Activated T-helper 1 cell treated with anti-CD3 and anti-CD28 coated beads, Interleukin-2, amount 50 U/mL, for 16 hours (primary cell): ENCODE measurements around the gene TOMT.
"Not testable (repeated sequence)": the region's sequence is repeated elsewhere in the genome, so short reads cannot be mapped to it uniquely, and the experiment has no call there.

Source experiments
- DNase-seq, 2 donors: peaks; one replicate each; pipeline ENCODE4 v3.0.0-alpha.2; 2020; ENCODE audit warnings: low read depth in 1 of 2, low spot score in 1 of 2

TOMT gene

DNA sequence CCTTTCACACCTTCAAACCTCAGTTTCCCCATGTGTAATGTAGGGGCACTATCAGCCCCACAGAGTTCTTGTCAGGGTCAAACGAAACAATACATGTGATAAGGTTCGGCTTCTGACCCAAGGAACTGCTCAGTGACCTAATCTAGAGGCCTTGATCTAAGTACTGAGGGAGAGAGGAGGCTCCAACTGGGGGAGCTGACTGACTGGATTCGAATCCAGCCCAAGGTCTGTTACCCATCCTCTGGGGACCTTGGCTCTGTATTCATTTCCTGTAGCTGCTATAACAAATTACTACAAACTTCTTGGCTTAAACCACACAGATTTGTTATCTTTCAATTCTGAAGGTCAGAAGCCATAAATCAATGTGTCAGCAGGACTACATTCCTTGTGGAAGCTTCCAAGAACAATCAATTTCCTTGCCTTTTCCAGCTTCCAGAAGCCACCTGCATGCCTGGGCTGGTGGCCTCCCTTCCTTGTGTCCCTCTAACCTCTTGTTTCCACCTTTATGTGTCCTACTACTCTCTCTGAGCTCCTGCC lies 17.5 kb downstream of the TOMT start:
- DNase-seq: no peak

DNA sequence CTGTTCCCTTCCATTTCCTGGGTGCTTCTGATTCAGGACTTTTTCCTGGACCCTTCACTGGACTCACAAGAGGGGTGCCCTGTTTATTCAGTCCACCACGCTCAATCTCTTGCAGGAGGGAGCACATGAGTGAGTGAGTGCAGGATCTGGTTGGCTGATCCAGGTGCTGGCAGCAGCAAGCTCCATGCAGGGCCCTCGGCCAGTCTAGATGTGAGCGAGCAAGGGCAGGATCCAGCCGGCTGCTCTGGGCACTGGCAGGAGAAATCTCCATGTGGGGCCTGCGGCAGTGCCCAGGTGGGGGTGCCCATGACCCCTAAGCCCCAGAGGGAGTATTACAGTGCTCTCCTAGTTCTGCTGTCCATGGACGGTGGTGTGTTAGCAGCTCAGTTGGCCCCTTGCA lies 18.3 kb downstream of the TOMT start:
- DNase-seq: no peak

DNA sequence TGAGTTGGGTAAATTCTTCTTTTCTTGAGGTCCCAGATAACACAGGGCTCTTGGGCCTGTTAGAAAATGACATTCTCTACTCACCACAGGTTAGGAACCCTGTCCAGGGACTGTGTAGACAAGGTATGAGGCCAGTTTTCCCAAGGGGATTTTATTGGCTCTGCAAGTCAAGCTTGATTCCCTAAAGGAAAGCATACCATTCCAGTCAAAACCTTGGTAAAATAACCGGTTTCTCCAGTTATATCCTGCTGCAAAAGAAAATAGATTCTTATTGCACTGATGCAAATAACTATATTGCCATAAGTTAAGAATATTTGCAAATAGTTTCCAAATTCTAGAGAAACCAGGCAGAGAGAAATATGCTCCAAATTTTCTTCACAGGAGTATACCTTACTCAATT lies 20.2 kb downstream of the TOMT start:
- no peak for DNase-seq

DNA sequence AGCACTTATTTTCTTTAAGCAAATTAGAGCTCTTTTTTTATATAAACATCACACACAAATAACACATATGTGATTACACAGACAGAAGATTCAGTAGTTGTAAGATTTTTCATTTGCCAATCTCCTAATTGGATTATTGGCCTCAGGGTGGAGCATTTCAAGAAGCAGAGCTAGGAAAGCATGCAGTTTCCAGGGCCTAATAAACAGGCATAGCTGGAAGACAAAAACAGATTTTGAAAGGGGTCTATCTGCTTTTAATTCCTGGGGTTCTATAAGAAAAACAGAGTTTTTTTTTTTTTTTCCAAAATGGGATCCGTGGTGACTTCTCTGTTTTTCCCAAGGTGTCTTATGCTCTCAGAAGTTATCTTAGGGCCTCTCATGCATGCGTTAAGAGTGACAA lies 22.2 kb downstream of the TOMT start:
- DNase-seq: no peak

DNA sequence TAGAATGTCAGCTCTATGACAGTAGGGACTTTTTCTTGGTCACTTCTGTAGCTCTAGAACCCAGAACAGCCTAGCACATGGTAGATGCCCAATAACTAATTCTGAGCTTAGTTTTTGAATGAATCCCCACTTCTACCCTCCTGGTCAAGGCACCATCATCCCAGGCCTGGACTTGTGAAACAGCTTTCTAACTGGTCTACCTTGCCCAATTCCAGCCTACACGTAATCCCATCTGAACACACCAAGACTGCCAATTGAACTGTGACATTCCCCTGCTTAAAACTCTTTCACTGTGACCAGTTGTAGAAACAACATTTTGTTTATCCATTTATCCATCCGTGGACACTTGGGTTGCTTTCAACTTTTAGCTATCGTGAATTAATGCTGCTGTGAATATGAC lies 23.7 kb downstream of the TOMT start:
- DNase-seq: no peak

DNA sequence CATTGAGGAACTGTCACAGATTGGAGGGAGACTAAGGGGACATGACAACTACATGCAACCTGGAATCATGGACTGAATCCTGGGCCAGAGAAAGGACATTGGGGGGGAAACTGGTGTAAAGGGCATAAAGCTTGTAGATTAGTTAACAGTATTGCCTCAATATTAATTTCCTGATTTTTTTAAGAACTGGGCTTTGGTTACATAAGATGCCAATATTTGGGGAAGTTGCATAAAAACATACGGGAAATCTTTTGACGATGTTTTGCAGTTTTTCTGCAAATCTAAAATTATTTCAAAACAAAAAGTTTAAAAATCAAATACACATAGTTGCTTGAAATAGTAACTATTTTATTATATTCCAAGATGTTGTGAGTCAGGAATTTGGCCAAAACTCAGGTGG lies 26.9 kb downstream of the TOMT start:
- no peak for DNase-seq

DNA sequence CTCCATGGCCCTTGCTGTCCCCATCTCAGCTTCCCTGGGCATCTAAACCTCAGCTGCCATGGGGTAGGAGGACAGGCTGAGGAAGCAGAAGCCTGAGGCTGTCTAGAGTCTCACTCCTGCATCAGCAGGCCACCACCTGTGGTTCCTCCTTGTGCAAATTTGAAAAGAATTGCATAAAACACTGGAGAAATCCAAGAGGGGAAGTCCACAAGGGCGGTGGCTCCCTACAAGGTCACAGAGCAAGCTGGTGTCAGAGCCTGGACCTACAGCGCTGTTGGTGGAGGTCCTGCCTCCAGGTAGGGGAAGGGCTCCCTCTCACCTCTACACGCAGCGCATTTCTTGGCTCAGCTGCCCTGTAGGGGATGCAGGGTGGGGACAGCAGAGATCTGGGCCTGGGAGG lies 29.7 kb downstream of the TOMT start, which contains the start of gene FOLR3:
TSS of gene FOLR3 (plus strand) at position 253 of the 400 bp plus-strand sequence. CDS start 228 bp downstream, outside the sequence.
- not testable (repeated sequence) for DNase-seq

DNA sequence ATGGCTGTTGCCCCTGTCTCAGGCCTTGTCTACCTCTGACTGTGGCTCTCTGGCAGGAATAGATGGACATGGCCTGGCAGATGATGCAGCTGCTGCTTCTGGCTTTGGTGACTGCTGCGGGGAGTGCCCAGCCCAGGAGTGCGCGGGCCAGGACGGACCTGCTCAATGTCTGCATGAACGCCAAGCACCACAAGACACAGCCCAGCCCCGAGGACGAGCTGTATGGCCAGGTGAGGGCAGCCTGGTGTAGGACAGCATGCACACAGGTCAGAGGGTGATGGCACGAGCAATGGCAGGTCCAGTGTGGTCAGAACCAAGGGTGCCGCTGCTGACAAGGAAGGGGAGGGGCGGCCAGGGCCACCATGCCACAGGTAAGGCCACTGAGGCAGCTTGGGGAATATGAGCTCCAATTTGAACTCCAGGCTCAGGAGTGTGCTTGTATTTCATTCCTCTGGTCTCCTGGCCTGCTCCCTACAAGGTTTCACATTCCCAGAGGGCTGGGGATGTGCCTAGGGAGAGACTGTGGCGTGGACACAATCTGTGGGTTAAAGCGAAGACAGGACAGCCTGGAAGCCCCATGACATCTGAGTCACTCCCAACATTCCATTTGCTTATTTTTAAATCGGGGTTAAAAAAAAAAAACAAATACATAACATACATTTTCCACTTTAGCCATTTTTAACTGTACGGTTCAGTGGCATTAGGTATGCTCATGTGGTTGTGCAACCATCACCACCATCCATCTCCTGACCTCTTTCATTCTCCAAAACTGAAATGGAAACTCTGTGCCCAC lies 30.4 kb downstream of the TOMT start:
- DNase-seq: no peak

DNA sequence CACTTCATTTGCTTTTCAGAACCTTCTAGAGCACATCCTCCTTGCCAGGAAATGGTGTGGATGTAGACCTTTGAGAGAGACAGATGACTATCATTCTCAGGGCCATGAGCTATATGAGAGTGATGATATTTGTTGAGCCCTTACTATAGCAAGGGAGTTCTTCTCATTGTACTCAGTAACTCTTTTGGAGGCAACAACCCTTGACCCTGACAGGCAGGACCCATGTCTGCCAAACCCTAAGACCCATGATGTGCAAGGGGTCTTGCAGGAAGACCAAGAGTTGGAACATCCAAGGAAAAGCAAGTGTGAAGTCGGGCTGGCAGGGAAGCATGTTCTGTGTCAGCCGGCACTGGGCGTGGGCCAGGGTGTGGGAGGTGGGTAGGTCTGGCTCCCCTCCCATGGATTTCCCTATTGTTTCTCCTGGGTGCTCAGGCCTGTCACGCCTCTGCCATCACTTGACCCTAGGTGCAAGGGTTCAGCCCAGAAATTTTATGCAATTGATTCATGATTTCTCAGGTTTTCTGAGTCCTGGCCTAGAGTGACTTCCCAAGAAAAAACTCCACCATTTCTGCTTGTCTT lies 31.0 kb downstream of the TOMT start:
- no peak for DNase-seq

DNA sequence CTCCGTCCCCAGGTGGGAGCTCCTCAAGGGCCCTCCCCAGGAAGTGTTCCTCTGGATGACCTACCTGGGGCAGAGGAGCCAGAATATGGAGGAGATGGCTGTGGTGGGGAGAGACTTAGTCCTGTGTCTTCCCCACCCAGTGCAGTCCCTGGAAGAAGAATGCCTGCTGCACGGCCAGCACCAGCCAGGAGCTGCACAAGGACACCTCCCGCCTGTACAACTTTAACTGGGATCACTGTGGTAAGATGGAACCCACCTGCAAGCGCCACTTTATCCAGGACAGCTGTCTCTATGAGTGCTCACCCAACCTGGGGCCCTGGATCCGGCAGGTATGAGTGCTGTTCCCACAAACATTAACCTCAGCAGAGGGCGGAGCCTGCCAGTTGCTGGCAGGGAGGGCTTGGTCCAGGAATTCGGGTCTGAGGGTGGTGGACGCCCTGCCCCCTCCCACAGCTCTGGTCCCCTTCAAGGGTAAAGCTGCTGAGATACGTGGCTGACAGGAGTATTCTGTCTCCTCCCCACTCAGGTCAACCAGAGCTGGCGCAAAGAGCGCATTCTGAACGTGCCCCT lies 33.2 kb downstream of the TOMT start:
- no peak for DNase-seq

DNA sequence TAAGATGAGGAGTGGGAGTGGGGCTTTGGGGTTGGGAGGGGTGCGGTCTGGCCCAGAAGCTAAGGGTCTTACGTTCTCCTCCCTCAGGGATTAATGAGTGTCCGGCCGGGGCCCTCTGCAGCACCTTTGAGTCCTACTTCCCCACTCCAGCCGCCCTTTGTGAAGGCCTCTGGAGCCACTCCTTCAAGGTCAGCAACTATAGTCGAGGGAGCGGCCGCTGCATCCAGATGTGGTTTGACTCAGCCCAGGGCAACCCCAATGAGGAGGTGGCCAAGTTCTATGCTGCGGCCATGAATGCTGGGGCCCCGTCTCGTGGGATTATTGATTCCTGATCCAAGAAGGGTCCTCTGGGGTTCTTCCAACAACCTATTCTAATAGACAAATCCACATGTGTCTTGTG lies 33.8 kb downstream of the TOMT start:
- DNase-seq: no peak

DNA sequence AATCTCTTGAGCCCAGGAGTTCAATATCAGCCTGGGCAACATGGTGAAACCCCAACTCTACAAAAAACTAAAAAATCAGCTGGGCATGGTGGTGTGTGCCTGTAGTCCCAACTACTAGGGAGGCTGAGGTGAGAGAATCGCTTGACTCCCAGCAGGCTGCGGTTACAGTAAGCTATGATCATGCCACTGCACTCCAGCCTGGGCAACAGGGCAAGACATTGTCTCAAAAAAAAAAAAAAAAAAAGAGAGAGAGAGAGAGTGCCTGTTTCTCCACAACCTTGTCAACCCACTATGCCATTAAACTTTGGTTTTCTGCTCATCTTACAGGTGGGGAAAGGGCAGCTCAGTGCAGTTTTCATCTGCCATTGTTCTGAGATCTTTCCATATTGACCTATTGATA lies 34.9 kb downstream of the TOMT start:
- no peak for DNase-seq

DNA sequence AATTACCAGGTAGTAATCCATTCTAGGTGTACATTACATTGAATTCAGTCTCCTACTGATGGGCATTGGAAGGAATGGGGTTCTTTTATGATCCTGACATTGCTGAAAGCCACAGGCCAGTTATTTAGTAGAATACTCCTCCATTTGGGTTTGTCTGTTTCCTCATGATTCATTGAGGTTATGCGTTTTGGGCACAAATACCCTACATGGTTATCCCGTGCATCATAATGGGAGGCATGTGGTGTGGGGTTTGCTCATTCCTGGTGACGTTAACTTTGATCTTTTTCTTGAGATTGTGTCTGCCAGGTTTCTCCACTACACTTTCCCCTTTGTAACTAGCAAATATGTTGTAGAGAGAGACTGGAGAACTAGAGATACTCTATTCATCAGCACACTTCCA lies 35.3 kb downstream of the TOMT start:
- no peak for DNase-seq

DNA sequence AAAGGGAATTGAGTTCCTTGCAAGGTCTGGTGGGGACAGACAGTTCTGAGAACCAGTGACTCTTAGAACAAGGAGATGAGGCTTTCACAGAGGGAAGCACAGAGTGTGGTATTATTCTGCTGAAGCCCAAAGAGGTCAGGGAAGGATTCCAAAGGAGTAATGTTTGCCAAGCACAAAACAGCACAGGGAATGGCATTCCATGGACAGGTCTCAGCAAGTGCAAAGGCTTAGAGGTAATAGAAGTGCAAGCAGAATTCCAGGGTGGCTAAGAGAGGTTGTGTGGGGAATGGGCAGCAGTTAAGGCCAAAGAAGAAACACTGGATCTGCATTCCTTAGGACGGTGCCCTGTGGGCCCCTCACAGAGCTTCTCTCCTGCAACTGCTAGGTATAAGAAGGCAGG lies 36.4 kb downstream of the TOMT start:
- not testable (repeated sequence) for DNase-seq

DNA sequence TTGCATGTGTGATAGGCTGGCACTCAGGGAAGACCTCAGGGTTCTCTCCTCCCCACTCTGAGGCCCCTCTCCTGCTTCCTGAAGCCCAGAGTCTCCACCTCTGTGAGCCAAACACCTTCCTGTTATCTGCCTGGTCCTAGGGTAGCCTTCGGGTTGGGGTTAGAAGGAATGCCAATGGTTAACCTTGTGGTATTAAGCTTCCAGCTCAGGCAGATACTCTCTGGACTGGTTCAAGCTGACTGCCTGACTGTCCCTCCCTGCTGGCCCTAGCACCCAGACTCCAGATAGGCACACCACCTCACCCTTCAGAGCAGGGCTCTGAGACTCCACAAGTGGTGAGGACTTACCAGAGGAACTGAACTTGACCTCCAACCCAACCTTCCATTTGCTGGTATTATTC lies 36.8 kb downstream of the TOMT start:
- not testable (repeated sequence) for DNase-seq

DNA sequence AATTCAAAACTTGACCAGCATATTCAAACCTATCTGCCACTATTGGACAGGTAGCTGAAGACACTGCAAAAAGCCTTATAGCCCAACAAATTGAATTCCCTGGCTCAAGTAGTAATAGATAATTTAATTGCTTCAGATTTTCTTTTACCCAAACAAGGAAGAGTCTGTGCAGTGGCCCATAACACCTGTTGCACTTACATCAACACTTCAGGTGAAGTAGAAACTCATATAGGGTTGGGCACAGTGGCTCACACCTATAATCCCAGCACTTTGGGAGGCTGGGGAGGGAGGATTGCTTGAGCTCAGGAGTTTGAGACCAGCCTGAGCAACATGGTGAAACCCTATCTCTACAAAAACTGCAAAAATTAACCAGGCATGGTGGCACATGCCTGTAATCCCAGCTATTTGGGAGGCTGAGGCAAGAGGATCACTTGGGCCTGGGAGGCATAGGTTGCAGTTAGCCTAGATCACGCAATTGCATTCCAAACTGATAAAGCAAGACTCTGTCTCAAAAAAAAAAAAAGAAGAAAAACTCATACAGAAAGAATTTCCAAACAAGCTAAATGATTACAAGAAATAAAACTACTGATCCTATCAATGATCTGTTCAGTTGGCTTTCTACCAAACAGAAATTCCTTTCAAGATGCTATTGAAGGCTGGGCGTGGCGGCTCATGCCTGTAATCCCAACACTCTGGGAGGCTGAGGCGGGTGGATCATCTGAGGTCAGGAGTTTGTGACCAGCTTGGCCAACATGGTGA lies 39.3 kb downstream of the TOMT start:
- DNase-seq: no peak

DNA sequence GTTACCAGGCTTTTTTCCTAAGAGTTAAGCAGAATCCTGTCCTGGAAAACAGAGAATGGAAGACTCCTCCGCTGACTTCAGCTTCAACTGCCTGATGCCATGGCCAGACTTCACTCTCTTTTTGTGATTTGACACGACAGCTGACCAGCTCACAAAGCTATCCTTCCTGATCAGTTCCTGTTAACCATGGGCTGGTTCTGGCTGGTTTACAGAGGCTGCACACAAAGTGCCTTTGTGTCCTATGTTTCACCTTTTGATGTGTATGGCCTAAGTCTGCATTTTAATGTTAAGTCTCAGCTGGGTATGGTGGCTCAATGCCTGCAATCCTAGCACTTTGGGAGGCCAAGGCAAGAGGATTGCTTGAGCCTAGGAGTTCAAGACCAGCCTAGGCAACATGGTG lies 40.9 kb downstream of the TOMT start:
- no peak for DNase-seq

DNA sequence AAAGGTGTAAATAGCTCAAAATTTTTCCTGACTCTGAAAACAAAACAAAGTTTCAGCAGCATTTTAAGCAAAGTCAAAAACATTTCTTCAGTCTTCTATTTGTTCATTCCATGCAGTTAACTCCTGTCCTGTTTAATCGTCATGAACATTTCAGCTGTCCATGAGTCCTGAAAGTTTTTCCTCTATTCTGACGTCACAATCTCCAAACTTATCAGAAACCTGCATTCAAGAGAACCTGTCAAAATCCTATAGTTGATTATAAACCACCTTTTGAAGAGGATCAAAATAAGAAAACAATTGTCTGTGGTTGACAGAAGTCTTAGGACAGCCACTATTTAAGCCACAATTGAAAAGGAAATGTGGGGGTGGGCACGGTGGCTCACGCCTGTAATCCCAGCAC lies 45.2 kb downstream of the TOMT start:
- DNase-seq: no peak

DNA sequence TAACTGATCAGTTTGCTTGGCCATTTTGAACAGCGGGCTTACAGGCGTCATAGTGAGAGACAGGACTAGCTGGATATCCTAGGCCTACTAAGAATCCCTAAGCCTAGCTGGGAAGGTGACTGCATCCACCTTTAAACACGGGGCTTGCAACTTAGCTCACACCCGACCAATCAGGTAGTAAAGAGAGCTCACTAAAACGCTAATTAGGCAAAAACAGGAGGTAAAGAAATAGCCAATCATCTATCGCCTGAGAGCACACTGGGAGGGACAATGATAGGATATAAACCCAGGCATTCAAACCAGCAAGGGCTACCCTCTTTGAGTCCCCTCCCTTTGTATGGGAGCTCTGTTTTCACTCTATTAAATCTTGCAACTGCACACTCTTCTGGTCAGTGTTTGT lies 48.1 kb downstream of the TOMT start:
- DNase-seq: not testable (repeated sequence)

DNA sequence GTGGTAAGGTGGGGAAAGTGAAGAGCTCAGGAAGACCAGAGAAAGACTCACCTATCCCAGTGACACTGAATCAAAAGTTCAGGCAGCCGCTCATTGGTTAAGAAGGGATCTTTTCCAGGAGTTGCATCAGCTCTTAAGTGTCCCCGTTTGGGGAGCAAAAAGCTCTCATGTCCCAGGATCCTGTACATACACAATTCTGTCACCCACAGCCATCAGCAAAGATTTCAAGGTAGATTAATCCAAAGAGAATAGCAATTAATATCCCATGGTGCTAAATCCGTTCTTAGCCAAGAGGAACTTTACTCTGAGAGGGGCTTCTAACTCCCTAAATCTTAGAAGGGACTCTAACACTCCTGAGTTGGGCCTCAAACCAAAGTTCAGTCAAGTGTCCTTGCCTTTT lies 49.1 kb downstream of the TOMT start:
- no peak for DNase-seq

DNA sequence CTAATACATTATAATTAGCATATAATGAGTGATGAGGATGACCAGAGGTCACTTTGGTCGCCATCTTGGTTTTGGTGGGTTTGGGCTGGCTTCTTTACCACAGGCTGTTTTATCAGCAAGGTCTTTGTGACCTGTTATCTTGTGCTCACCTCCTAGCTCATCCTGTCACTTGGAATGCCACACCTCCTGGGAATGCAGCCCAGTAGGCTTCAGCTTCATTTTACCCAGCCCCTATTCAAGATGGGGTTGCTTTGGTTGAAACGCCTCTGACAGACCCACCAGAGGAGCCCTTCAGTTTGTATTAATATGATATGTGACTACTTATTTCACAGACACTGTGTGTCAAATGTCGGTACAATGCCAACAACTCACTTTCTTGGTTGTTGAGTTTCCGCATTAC lies 50.0 kb downstream of the TOMT start:
- no peak for DNase-seq

DNA sequence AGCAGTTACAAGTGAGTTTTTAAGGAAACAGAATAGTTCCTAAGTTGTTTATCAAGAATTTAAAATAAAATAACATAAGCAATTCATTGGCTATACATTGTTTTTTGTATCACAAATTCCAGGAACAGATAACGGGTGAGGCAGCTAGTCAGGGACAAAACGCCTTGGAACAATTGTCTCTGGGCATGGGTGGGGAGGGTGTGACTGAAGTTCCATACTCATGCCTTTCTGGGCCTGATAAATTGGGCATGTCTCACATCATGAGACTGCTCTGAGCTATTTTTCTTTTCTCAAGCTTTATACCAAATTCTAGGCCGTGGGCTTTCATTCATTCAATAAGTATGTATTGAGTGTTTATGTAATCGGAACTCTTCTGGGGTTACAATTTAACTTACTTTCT lies 51.4 kb downstream of the TOMT start:
- no peak for DNase-seq
